Mammary epithelial cell (primary cell): ENCODE data around the gene DTHD1.

Experiments
- EZH2 ChIP-seq: IDR thresholded peaks from 2 replicates; pipeline ENCODE4 v1.6.1; 2012; ENCODE audit warnings: low read length, inconsistent platforms, borderline replicate concordance
- TF ChIP-seq, protein P1 (sequence below), 2 donors: IDR thresholded peaks in 1 of 2; conservative IDR thresholded peaks in 1 of 2; 2 replicates each; pipeline ENCODE4 v1.5.1; 2011 to 2012; ENCODE audit warnings: inconsistent platforms in 2 of 2, low read length in 2 of 2, mild to moderate bottlenecking in 2 of 2, control low read depth in 1 of 2, low read depth in 1 of 2; ENCODE audit not compliant: insufficient read depth in 1 of 2; ENCODE audit errors: extremely low read depth in 1 of 2

DNA sequence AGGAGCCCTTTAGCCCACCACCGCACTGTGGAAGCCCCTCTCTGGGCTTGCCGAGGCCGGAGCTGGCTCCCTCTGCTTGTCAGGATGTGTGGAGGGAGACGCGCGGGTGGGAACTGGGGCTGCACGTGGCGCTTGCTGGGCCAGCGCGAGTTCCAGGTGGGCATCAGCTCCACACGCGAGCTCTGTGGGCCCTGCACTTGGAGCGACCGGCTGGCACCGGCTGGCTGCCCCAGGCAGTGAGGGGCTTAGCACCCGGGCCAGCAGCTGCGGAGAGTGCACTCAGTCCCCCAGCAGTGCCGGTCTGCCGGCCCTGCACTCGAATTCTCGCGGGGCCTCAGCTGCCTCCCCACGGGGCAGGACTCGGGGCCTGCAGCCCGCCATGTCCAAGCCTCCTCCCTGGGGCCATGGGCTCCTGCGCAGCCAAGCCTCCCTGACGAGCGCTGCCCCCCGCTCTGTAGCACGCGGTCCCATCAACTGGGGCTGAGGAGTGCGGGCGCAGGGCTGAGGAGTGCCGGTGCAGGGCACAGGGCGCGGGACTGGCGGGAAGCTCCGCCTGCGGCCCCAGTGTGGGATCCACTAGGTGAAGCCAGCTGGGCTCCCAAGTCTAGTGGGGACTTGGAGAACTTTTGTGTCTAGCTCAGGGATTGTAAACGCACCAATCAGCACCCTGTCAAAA lies 93.6 kb downstream of the DTHD1 start:
- TF ChIP-seq, protein P1, sequence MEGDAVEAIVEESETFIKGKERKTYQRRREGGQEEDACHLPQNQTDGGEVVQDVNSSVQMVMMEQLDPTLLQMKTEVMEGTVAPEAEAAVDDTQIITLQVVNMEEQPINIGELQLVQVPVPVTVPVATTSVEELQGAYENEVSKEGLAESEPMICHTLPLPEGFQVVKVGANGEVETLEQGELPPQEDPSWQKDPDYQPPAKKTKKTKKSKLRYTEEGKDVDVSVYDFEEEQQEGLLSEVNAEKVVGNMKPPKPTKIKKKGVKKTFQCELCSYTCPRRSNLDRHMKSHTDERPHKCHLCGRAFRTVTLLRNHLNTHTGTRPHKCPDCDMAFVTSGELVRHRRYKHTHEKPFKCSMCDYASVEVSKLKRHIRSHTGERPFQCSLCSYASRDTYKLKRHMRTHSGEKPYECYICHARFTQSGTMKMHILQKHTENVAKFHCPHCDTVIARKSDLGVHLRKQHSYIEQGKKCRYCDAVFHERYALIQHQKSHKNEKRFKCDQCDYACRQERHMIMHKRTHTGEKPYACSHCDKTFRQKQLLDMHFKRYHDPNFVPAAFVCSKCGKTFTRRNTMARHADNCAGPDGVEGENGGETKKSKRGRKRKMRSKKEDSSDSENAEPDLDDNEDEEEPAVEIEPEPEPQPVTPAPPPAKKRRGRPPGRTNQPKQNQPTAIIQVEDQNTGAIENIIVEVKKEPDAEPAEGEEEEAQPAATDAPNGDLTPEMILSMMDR (conservative IDR thresholded peaks at IDR 0.05 in 1 of 2, IDR thresholded peaks at IDR 0.05 in 1 of 2; ENCODE audit: extremely low read depth in 1 of 2, insufficient read depth in 1 of 2, low read depth in 1 of 2, low read length in 2 of 2) = no peak
- no peak for TF ChIP-seq EZH2
